ENCODE results near the gene CCNDBP1. TPM values are rescaled to one million over a fixed set of nuclear protein-coding genes. Genes with fewer than 3 reads are reported as not detected.
A peak's percentile ranks its signal among the peaks of the same experiment; 100 is the strongest.
"Not testable (repeated sequence)": the region's sequence is repeated elsewhere in the genome, so short reads cannot be mapped to it uniquely, and the experiment has no call there.

Gene CCNDBP1
- total and polyA plus RNA-seq, 7 experiments from 2014 or later: 72.3 to 163 (median 105) TPM

DNA sequence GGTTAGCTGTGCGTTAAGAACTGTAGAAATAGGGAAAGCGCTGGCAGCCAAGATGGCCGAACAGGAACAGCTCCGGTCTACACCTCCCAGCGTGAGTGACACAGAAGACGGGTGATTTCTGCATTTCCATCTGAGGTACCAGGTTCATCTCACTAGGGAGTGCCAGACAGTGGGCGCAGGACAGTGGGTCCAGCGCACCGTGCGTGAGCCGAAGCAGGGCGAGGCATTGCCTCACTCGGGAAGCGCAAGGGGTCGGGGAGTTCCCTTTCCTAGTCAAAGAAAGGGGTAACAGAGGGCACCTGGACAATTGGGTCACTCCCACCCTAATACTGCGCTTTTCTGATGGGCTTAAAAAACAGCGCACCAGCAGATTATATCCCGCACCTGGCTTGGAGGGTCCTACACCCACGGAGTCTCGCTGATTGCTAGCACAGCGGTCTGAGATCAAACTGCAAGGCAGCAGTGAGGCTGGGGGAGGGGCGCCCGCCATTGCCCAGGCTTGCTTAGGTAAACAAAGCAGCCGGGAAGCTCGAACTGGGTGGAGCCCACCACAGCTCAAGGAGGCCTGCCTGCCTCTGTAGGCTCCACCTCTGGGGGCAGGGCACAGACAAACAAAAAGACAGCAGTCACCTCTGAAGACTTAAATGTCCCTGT, 9.4 kb upstream of the CCNDBP1 start:
- H3K4me1 ChIP-seq (ENCODE audit: control insufficient read depth in 2 of 2, insufficient read depth in 2 of 2, low read length in 2 of 2); ATAC-seq; H3K4me1 Mint-ChIP-seq; H3K9me3 ChIP-seq (ENCODE audit: control insufficient read depth in 2 of 3, low read length in 3 of 3); H3K27ac ChIP-seq (ENCODE audit: low read depth, low read length); intact Hi-C loops (cut with micrococcal nuclease); H3K27me3 ChIP-seq (ENCODE audit: control insufficient read depth in 2 of 2, insufficient read depth in 2 of 2, low read length in 2 of 2); DNase-seq; H3K4me3 ChIP-seq (ENCODE audit: low read length); H3K27me3 Mint-ChIP-seq; H3K4me3 Mint-ChIP-seq; H3K27ac Mint-ChIP-seq: not testable (repeated sequence)
- H3K9me3 Mint-ChIP-seq: peaks cover under 1 to 12% (median 5%) of the 10 kb centered on the region in 11 donors
- ChIA-PET CTCF (interaction anchor here (1.0 kb wide), 1 partner anchor 11 kb away, joined by 3 read pairs; no protein-coding TSS in a partner anchor), POLR2A (interaction anchor here (1.4 kb wide), 1 partner anchor 9 kb away, joined by 4 read pairs; the partner anchor contains the start of gene CCNDBP1)
- peaks cover 16 to 47% (median 32%) of the 10 kb centered on the region in 5 donors for H3K36me3 Mint-ChIP-seq
- peaks cover under 1 to 22% (median 3%) of the 10 kb centered on the region in 3 experiments for H3K36me3 ChIP-seq (ENCODE audit: control insufficient read depth in 2 of 3, insufficient read depth in 3 of 3, low read length in 3 of 3)

DNA sequence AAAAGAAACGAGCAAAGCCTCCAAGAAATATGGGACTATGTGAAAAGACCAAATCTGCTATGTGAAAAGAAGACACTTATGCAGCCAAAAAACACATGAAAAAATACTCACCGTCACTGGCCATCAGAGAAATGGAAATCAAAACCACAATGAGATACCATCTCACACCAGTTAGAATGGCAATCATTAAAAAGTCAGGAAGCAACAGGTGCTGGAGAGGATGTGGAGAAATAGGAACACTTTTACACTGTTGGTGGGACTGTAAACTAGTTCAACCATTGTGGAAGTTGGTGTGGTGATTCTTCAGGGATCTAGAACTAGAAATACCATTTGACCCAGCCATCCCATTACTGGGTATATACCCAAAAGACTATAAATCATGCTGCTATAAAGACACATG, 8.1 kb upstream of the CCNDBP1 start:
- H3K27ac ChIP-seq (ENCODE audit: low read depth, low read length); H3K4me3 Mint-ChIP-seq; intact Hi-C loops (cut with micrococcal nuclease); H3K4me1 ChIP-seq (ENCODE audit: control insufficient read depth in 2 of 2, insufficient read depth in 2 of 2, low read length in 2 of 2); H3K9me3 Mint-ChIP-seq; DNase-seq; H3K27me3 Mint-ChIP-seq; H3K9me3 ChIP-seq (ENCODE audit: control insufficient read depth in 2 of 3, low read length in 3 of 3); H3K27me3 ChIP-seq (ENCODE audit: control insufficient read depth in 2 of 2, insufficient read depth in 2 of 2, low read length in 2 of 2); H3K4me1 Mint-ChIP-seq; CTCF ChIA-PET; H3K4me3 ChIP-seq (ENCODE audit: low read length); POLR2A ChIA-PET; ATAC-seq: not testable (repeated sequence)
- H3K36me3 Mint-ChIP-seq: peaks cover 16 to 40% (median 26%) of the 10 kb centered on the region in 5 donors
- peak overlapping the region in 1 of 9 donors; percentile 54 for H3K27ac Mint-ChIP-seq
- peaks cover 3 to 22% (median 5%) of the 10 kb centered on the region in 3 experiments for H3K36me3 ChIP-seq (ENCODE audit: control insufficient read depth in 2 of 3, insufficient read depth in 3 of 3, low read length in 3 of 3)

DNA sequence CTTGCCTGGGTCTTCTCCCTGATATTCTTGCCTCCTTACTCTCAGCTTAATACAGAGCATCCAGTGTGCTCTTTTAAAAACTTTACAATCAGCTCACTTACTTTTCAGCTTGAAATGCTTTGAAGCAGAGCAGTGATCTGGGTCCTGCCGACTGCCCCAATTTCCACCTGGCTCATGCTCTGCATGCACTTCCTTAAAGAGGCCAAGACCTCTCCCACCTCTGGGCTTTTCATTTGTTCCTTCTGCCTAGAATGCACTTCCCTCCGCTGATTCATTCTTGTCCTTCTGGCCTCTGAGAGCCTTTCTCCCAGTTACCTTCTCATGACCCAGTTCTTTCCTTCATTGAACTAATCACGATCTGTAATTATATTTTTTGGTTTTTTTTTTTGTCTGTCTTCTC, 1.9 kb upstream of the CCNDBP1 start:
- no peak overlapping the region for H3K4me3 Mint-ChIP-seq
- Histone ChIP-seq H3K9me3 (ENCODE audit: control insufficient read depth in 2 of 3, low read length in 3 of 3) (no peaks in the 10 kb centered on the region), H3K36me3 (ENCODE audit: control insufficient read depth in 2 of 3, insufficient read depth in 3 of 3, low read length in 3 of 3) (peaks cover 3 to 5% (median 4%) of the 10 kb centered on the region in 3 experiments), H3K27me3 (ENCODE audit: control insufficient read depth in 2 of 2, insufficient read depth in 2 of 2, low read length in 2 of 2) (no peaks in the 10 kb centered on the region), H3K4me1 (ENCODE audit: control insufficient read depth in 2 of 2, insufficient read depth in 2 of 2, low read length in 2 of 2) (peaks cover 16 to 21% of the 10 kb centered on the region in 2 donors), H3K27ac (ENCODE audit: low read depth, low read length) (no peak overlapping the region), H3K4me3 (ENCODE audit: low read length) (no peak overlapping the region)
- ATAC-seq (no peak), DNase-seq (no peak)
- H3K4me1 Mint-ChIP-seq: peaks cover 12 to 42% (median 27%) of the 10 kb centered on the region in 7 donors
- H3K27ac Mint-ChIP-seq: peak overlapping the region in 8 of 9 donors; percentile 26 to 98 (median 82)
- POLR2A ChIA-PET: interaction anchor here (0.8 to 1.3 kb wide), 3 partner anchors 46 to 327 kb away, joined by 3 read pairs; no protein-coding TSS in a partner anchor
- intact Hi-C loops (cut with micrococcal nuclease): loop anchor here in 1 of 2 donors (10.0 kb wide), 1 partner anchor 332 kb away; the partner anchor contains the start of gene MAP1A
- CTCF ChIA-PET: interaction anchor here (0.7 kb wide), 2 partner anchors 9 to 77 kb away, joined by 3 read pairs; no protein-coding TSS in a partner anchor
- H3K36me3 Mint-ChIP-seq: peaks cover 0 to 15% (median 8%) of the 10 kb centered on the region in 5 donors
- H3K27me3 Mint-ChIP-seq: no peaks in the 10 kb centered on the region
- H3K9me3 Mint-ChIP-seq: no peaks in the 10 kb centered on the region

DNA sequence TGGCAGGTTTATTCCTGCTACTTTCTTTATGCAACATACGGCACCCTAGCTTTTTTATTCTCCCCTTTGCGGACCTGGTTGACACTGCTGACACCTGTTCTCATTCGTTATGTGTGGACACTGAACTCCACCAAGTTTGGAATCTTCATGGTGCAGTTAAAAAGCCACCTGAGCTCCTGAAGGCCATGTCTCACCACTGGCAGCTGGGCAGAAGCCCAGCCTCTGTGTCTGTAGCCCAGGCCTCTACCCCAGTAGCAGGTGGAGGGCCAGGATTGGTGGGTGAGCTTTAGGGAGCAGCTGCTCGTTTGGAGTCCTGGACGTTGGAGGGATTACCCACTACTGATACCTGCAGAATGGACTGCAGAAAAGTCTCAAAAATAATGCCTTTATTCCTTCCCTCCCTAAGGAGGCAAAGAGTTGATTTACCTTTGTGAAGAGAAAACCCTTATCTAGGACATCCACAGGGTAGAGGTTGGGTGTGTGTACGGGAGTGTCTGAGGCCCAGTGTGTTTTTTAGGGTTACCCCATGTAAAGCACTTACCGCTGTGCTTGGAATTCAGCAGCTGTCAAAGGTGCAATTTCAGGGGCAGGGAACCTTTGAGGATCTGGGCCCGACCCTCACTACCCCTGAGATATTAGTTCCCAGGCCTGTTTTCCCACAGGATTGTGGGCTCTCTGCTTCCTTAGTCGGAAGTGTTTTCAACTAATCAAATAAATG, 637 bp upstream of the CCNDBP1 start:
- peaks cover 5 to 7% (median 6%) of the 10 kb centered on the region in 3 experiments for H3K36me3 ChIP-seq (ENCODE audit: control insufficient read depth in 2 of 3, insufficient read depth in 3 of 3, low read length in 3 of 3)
- H3K27me3 Mint-ChIP-seq: no peaks in the 10 kb centered on the region
- peak overlapping the region; percentile 90 to 98 (median 96) for H3K4me3 Mint-ChIP-seq
- H3K4me1 ChIP-seq (ENCODE audit: control insufficient read depth in 2 of 2, insufficient read depth in 2 of 2, low read length in 2 of 2): peaks cover 16 to 22% of the 10 kb centered on the region in 2 donors
- H3K4me3 ChIP-seq (ENCODE audit: low read length): peak overlapping the region; percentile 91
- intact Hi-C loops (cut with micrococcal nuclease): loop anchor here (1.0 to 10.0 kb wide), 13 partner anchors 32 to 1242 kb away; partner anchors contain the start of genes TTBK2 (in 2 of the 2), CTDSPL2 (in 1 of the 2), EHD4 (in 1 of the 2) and GANC (in 1 of the 2)
- no peaks in the 10 kb centered on the region for H3K9me3 ChIP-seq (ENCODE audit: control insufficient read depth in 2 of 3, low read length in 3 of 3)
- peak overlapping the region; percentile 95 to 99 (median 98) for H3K27ac Mint-ChIP-seq
- no peaks in the 10 kb centered on the region for H3K27me3 ChIP-seq (ENCODE audit: control insufficient read depth in 2 of 2, insufficient read depth in 2 of 2, low read length in 2 of 2)
- DNase-seq: peak in 2 of 9 donors; percentile 3 to 12
- POLR2A ChIA-PET: interaction anchor here (0.5 to 2.8 kb wide), 11 partner anchors 10 to 326 kb away, joined by 3 to 12 read pairs (median 3); partner anchors contain the start of gene UBR1
- no peaks in the 10 kb centered on the region for H3K9me3 Mint-ChIP-seq
- CTCF ChIA-PET: interaction anchor here (0.6 kb wide), 1 partner anchor 678 kb away, joined by 5 read pairs; no protein-coding TSS in a partner anchor
- peaks cover 17 to 51% (median 32%) of the 10 kb centered on the region in 7 donors for H3K4me1 Mint-ChIP-seq
- peaks cover 3 to 19% (median 4%) of the 10 kb centered on the region in 5 donors for H3K36me3 Mint-ChIP-seq
- H3K27ac ChIP-seq (ENCODE audit: low read depth, low read length): peak overlapping the region; percentile 95
- no peak for ATAC-seq

DNA sequence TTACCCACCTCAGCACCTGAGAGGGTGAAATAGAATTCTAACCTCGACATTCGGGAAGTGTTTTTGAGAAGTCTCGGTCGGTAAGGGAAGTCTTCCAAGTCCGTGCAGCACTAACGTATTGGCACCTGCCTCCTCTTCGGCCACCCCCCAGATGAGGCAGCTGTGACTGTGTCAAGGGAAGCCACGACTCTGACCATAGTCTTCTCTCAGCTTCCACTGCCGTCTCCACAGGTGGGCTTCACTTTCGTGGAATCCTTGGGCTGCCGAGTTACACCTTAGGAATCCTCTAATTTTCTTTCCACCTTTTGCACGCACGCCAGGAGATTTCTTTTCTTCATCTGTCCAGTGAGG, 775 bp downstream of the CCNDBP1 start:
- Histone ChIP-seq H3K4me1 (ENCODE audit: control insufficient read depth in 2 of 2, insufficient read depth in 2 of 2, low read length in 2 of 2) (peaks cover 16 to 22% of the 10 kb centered on the region in 2 donors), H3K27me3 (ENCODE audit: control insufficient read depth in 2 of 2, insufficient read depth in 2 of 2, low read length in 2 of 2) (no peaks in the 10 kb centered on the region), H3K9me3 (ENCODE audit: control insufficient read depth in 2 of 3, low read length in 3 of 3) (no peaks in the 10 kb centered on the region), H3K36me3 (ENCODE audit: control insufficient read depth in 2 of 3, insufficient read depth in 3 of 3, low read length in 3 of 3) (peaks cover 10 to 20% (median 16%) of the 10 kb centered on the region in 3 experiments), H3K27ac (ENCODE audit: low read depth, low read length) (peak overlapping the region; percentile 95), H3K4me3 (ENCODE audit: low read length) (peak overlapping the region; percentile 91)
- peak; percentile 6 for ATAC-seq
- Mint-ChIP-seq H3K36me3 (peaks cover 7 to 23% (median 12%) of the 10 kb centered on the region in 5 donors), H3K9me3 (no peaks in the 10 kb centered on the region), H3K4me1 (peaks cover 19 to 58% (median 39%) of the 10 kb centered on the region in 7 donors), H3K4me3 (peak overlapping the region; percentile 90 to 98 (median 96)), H3K27me3 (no peaks in the 10 kb centered on the region), H3K27ac (peak overlapping the region; percentile 95 to 99 (median 98))
- intact Hi-C loops (cut with micrococcal nuclease): loop anchor here (5.0 to 10.0 kb wide), 5 partner anchors 34 to 1214 kb away; partner anchors contain the start of genes EHD4 (in 1 of the 2), MAP1A (in 1 of the 2) and STARD9 (in 1 of the 2)
- no peak for DNase-seq
- ChIA-PET CTCF (interaction anchor here (1.1 kb wide), 2 partner anchors 17 to 100 kb away, joined by 3 to 8 read pairs; no protein-coding TSS in a partner anchor), POLR2A (interaction anchor here (0.9 to 2.8 kb wide), 6 partner anchors 8 to 144 kb away, joined by 3 to 12 read pairs (median 5); partner anchors contain the start of genes LCMT2 and UBR1)

DNA sequence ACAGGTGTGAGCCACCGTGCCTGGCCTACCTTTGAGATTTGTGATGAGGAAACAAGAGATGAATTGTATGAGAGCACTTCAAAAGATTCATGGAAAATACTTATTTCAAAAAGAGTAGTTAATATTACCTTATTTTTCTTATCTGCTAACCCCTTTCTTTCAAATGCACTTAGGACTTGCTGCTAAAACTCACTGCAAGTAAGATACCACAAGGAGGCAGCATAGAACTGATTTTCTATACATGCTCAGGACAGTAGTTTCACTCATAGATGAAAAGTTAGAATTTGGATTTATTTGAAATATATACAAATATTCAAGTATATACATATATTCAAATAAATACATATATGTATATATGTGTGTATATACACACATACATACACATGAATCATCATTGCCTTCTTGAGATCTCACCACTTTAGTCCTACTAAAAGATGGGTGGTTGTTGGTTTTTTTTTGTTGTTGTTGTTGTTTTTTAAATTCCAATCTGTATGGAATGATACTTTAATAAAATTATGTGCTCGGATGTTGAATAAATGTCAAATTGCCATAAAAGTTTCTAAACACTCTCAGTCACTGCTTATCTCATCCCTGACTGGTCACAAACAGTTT, 2.4 kb downstream of the CCNDBP1 start:
- Histone ChIP-seq H3K4me1 (ENCODE audit: control insufficient read depth in 2 of 2, insufficient read depth in 2 of 2, low read length in 2 of 2) (peaks cover 16 to 22% of the 10 kb centered on the region in 2 donors), H3K27me3 (ENCODE audit: control insufficient read depth in 2 of 2, insufficient read depth in 2 of 2, low read length in 2 of 2) (no peaks in the 10 kb centered on the region), H3K4me3 (ENCODE audit: low read length) (no peak overlapping the region), H3K9me3 (ENCODE audit: control insufficient read depth in 2 of 3, low read length in 3 of 3) (no peaks in the 10 kb centered on the region), H3K27ac (ENCODE audit: low read depth, low read length) (no peak overlapping the region), H3K36me3 (ENCODE audit: control insufficient read depth in 2 of 3, insufficient read depth in 3 of 3, low read length in 3 of 3) (peaks cover 19 to 37% (median 30%) of the 10 kb centered on the region in 3 experiments)
- ChIA-PET POLR2A (no interaction called here), CTCF (no interaction called here)
- H3K9me3 Mint-ChIP-seq: no peaks in the 10 kb centered on the region
- H3K27ac Mint-ChIP-seq: peak overlapping the region in 7 of 9 donors; percentile 34 to 98 (median 54)
- H3K4me1 Mint-ChIP-seq: peaks cover 19 to 63% (median 39%) of the 10 kb centered on the region in 7 donors
- H3K27me3 Mint-ChIP-seq: no peaks in the 10 kb centered on the region
- ATAC-seq (no peak), DNase-seq (peak in 7 of 9 donors; percentile 16 to 61 (median 39))
- peaks cover 12 to 31% (median 21%) of the 10 kb centered on the region in 5 donors for H3K36me3 Mint-ChIP-seq
- peak overlapping the region; percentile 65 to 97 (median 85) for H3K4me3 Mint-ChIP-seq
- intact Hi-C loops (cut with micrococcal nuclease): loop anchor here (1.0 to 10.0 kb wide), 8 partner anchors 17 to 1215 kb away; partner anchors contain the start of genes EHD4 (in 1 of the 2), MAP1A (in 1 of the 2) and STARD9 (in 1 of the 2)

All from naive thymus-derived CD4-positive, alpha-beta T cell (primary cell).